HCT116 (cell line): Measurements from ENCODE around the gene PCYT1A. TPM values are rescaled to one million over a fixed set of nuclear protein-coding genes. Genes with fewer than 3 reads are reported as not detected.

ENCODE experiments used
- ATAC-seq: fragments of 200-7000 bp; cut with Tn5 transposase; 2 replicates; pipeline ENCODE4 v1.9.1; 2020; ENCODE audit warnings: mild to moderate bottlenecking, moderate library complexity
- BruUV-seq: library from RNA; stranded (reverse); fragments of 400-500 nt; replicated peaks from 2 replicates; lab custom pipeline; 2021; lab: Mats Ljungman, UMichigan
- CTCF ChIA-PET: fragments of 300-600 bp; sonication (Branson Sonifier 250); formaldehyde crosslinking; loops from one replicate; lab custom pipeline; 2021; ENCODE audit warnings: antibody characterized with exemption; lab: Charles Lee
- POLR2A ChIA-PET: fragments of 300-600, 350-600 bp; sonication (Branson Sonifier 250); formaldehyde crosslinking; loops from one replicate; lab custom pipeline; 2021; ENCODE audit warnings: antibody characterized with exemption; lab: Charles Lee
- RAD21 ChIA-PET, 2 experiments: fragments of 300-600 bp; sonication (Branson Sonifier 250); formaldehyde crosslinking; loops; one replicate each; lab custom pipeline; 2023; ENCODE audit warnings: low total read pairs in 2 of 2; ENCODE audit not compliant: uncharacterized antibody in 2 of 2, unreplicated experiment in 2 of 2, low non-redundant PET in 1 of 2; lab: Charles Lee
- DNase-seq: peaks from one replicate; pipeline ENCODE4 v3.0.0-alpha.2; 2010; ENCODE audit warnings: low read depth, low spot score
- H2AFZ ChIP-seq: fragments of 200-600 bp; shearing (Covaris generic), sonication (generic); 2 replicates; pipeline ENCODE4 v1.6.1; 2017; ENCODE audit warnings: low read depth, mixed run types, mixed read lengths, antibody characterized with exemption, low read length; ENCODE audit not compliant: poor library complexity, severe bottlenecking
- H3K27ac ChIP-seq: 2 replicates; pipeline ENCODE4 v1.5.1; 2012; ENCODE audit warnings: low read depth, low read length
- H3K27me3 ChIP-seq: fragments of 200-600 bp; sonication (generic); 2 replicates; pipeline ENCODE4 v1.6.1; 2016; ENCODE audit warnings: mixed run types, low read length, mixed read lengths; ENCODE audit not compliant: insufficient read depth
- H3K36me3 ChIP-seq, 2 experiments: fragments of 200-500 bp in 1 of 2; fragments of 200-600 bp in 1 of 2; sonication (Bioruptor generic) in 1 of 2; sonication (generic) in 1 of 2; 2 replicates each; pipeline versions ENCODE4 v1.5.1 to v1.6.1; 2014 to 2016; ENCODE audit warnings: low read length in 2 of 2, inconsistent platforms in 1 of 2, mixed read lengths in 1 of 2, mixed run types in 1 of 2; ENCODE audit not compliant: insufficient read depth in 2 of 2, control insufficient read depth in 1 of 2
- H3K4me1 ChIP-seq, 2 experiments: fragments of 200-600 bp in 1 of 2; sonication (generic) in 1 of 2; 2 replicates each; pipeline versions ENCODE4 v1.5.1 to v1.6.1; 2012 to 2017; ENCODE audit warnings: low read length in 2 of 2, inconsistent platforms in 1 of 2, mild to moderate bottlenecking in 1 of 2, mixed read lengths in 1 of 2, mixed run types in 1 of 2, moderate library complexity in 1 of 2; ENCODE audit not compliant: insufficient read depth in 2 of 2, control insufficient read depth in 1 of 2
- H3K4me2 ChIP-seq: fragments of 200-600 bp; sonication (generic); 2 replicates; pipeline ENCODE4 v1.6.1; 2017; ENCODE audit warnings: mixed run types, low read length, mixed read lengths
- H3K4me3 ChIP-seq, 2 experiments: fragments of 200-600 bp in 1 of 2; sonication (generic) in 1 of 2; replicated peaks in 1 of 2; 2 replicates each; pipeline ENCODE4 v1.5.1; 2011 to 2016; ENCODE audit warnings: low read length in 2 of 2, control low read depth in 1 of 2, low read depth in 1 of 2, mild to moderate bottlenecking in 1 of 2, mixed read lengths in 1 of 2, mixed run types in 1 of 2
- H3K79me2 ChIP-seq: fragments of 200-600 bp; sonication (generic); 2 replicates; pipeline ENCODE4 v1.6.1; 2017; ENCODE audit warnings: mild to moderate bottlenecking, mixed run types, low read length, moderate library complexity, mixed read lengths; ENCODE audit not compliant: insufficient read depth
- H3K9ac ChIP-seq: fragments of 200-600 bp; sonication (generic); 2 replicates; pipeline ENCODE4 v1.6.1; 2016; ENCODE audit warnings: low read length, mixed read lengths
- H3K9me2 ChIP-seq: fragments of 200-600 bp; sonication (generic), shearing (Covaris generic); 2 replicates; pipeline ENCODE4 v1.6.1; 2017; ENCODE audit warnings: mixed run types, mild to moderate bottlenecking, moderate library complexity; ENCODE audit not compliant: insufficient read depth
- H3K9me3 ChIP-seq, 2 experiments: fragments of 200-500 bp in 1 of 2; fragments of 200-600 bp in 1 of 2; sonication (Bioruptor generic) in 1 of 2; sonication (generic) in 1 of 2; 2 replicates each; pipeline ENCODE4 v1.6.1; 2014 to 2017; ENCODE audit warnings: low read length in 2 of 2, mixed read lengths in 2 of 2, inconsistent platforms in 1 of 2, low read depth in 1 of 2, mild to moderate bottlenecking in 1 of 2, mixed run types in 1 of 2, moderate library complexity in 1 of 2; ENCODE audit not compliant: control insufficient read depth in 1 of 2, insufficient read depth in 1 of 2
- H4K20me1 ChIP-seq: fragments of 200-600 bp; sonication (generic), shearing (Covaris generic); 2 replicates; pipeline ENCODE4 v1.6.1; 2017; ENCODE audit warnings: mixed run types, mild to moderate bottlenecking, moderate library complexity; ENCODE audit not compliant: insufficient read depth
- CEBPB ChIP-seq: IDR thresholded peaks from 2 replicates; pipeline ENCODE4 v1.6.1; 2012; ENCODE audit warnings: low read depth
- CTCF ChIP-seq, 3 experiments: fragments of 200-600 bp in 1 of 3; sonication (generic) in 1 of 3; IDR thresholded peaks in 2 of 3; conservative IDR thresholded peaks in 1 of 3; 2 replicates each; pipeline ENCODE4 v1.5.1; 2012 to 2017; ENCODE audit warnings: low read depth in 2 of 3, low read length in 2 of 3, antibody characterized with exemption in 1 of 3, borderline replicate concordance in 1 of 3, control low read depth in 1 of 3, mild to moderate bottlenecking in 1 of 3, mixed read lengths in 1 of 3, mixed run types in 1 of 3, moderate library complexity in 1 of 3; ENCODE audit not compliant: insufficient read depth in 1 of 3
- FOSL1 ChIP-seq: IDR thresholded peaks from 2 replicates; pipeline ENCODE4 v1.6.1; 2012; ENCODE audit warnings: low read depth
- MAX ChIP-seq: IDR thresholded peaks from 2 replicates; pipeline ENCODE4 v1.6.1; 2012
- REST ChIP-seq: IDR thresholded peaks from 2 replicates; pipeline ENCODE4 v1.6.1; 2012; ENCODE audit warnings: low read depth
- SIN3A ChIP-seq: IDR thresholded peaks from 2 replicates; pipeline ENCODE4 v1.6.1; 2012; ENCODE audit warnings: low read depth
- ZFX ChIP-seq: fragments of 450-650 bp; IDR thresholded peaks from 2 replicates; pipeline ENCODE4 v1.6.1; 2017
- ZNF274 ChIP-seq: fragments of 200-500 bp; sonication (Bioruptor generic); IDR thresholded peaks from 2 replicates; pipeline ENCODE4 v1.6.1; 2014; ENCODE audit warnings: mild to moderate bottlenecking, low read depth, low read length, inconsistent platforms
- intact Hi-C: fragments of 100-400 bp; cut with micrococcal nuclease; formaldehyde crosslinking; loops from 2 replicates; pipeline ENCODE4 v1.10.0; 2022
- total RNA-seq: library from RNA; stranded (reverse); gene quantifications from one replicate; pipeline ENCODE4 v1.2.1, GENCODE V29; 2021; ENCODE audit not compliant: unreplicated experiment

Gene PCYT1A
- total RNA-seq, 1 experiment from 2014 or later, result 32.1 TPM

GRCh38 chr3:196326936-196327335, 39.4 kb upstream of the PCYT1A start:
- no peaks in the 10 kb centered on the region for H3K27me3 ChIP-seq
- DNase-seq (no peak), ATAC-seq (no peak)
- ChIA-PET POLR2A (interaction anchor here (0.6 to 1.2 kb wide), 2 partner anchors 9 kb away, joined by 3 read pairs; partner anchors contain the start of gene DYNLT2B), CTCF (no interaction called here), RAD21 (no interaction called here)
- intact Hi-C loops, result no loop called here
- no peak overlapping the region for H3K4me2 ChIP-seq
- no peaks in the 10 kb centered on the region for H3K79me2 ChIP-seq
- no peaks in the 10 kb centered on the region for H4K20me1 ChIP-seq
- no peaks in the 10 kb centered on the region for H3K9me3 ChIP-seq
- no TSS peak for BruUV-seq
- TF ChIP-seq ZNF274 (no peak), MAX (no peak), CEBPB (no peak), CTCF (IDR thresholded peaks at IDR 0.05 in 2 of 3, conservative IDR thresholded peaks at IDR 0.05 in 1 of 3; ENCODE audit: borderline replicate concordance in 1 of 3, insufficient read depth in 1 of 3, low read depth in 2 of 3, low read length in 2 of 3) (no peak), REST (no peak), SIN3A (no peak), ZFX (no peak), FOSL1 (no peak)
- no peak overlapping the region for H2AFZ ChIP-seq
- H3K9me2 ChIP-seq, result no peaks in the 10 kb centered on the region
- H3K27ac ChIP-seq, result no peak overlapping the region
- H3K4me3 ChIP-seq, result no peak overlapping the region
- no peaks in the 10 kb centered on the region for H3K36me3 ChIP-seq
- H3K4me1 ChIP-seq, result peaks cover 0 to 5% of the 10 kb centered on the region in 2 experiments; a peak in 1 of 4 replicates
- H3K9ac ChIP-seq, result no peak overlapping the region
